GM18867 (cell line): ENCODE data around the gene NID1.
"Not testable (repeated sequence)": the region's sequence is repeated elsewhere in the genome, so short reads cannot be mapped to it uniquely, and the experiment has no call there.

Experiments used
- ATAC-seq: cut with Tn5 transposase; IDR thresholded peaks from one replicate; pipeline ENCODE4 v1.9.1; 2021; ENCODE audit warnings: mild to moderate bottlenecking, moderate library complexity; ENCODE audit not compliant: unreplicated experiment

The NID1 gene

GRCh38 chr1:236002025-236002390 lies 62.9 kb downstream of the NID1 start:
- no peak for ATAC-seq

GRCh38 chr1:236000781-236001180 lies 64.1 kb downstream of the NID1 start:
- no peak for ATAC-seq

GRCh38 chr1:235999259-235999925 lies 65.5 kb downstream of the NID1 start:
- peak; percentile 81 for ATAC-seq

GRCh38 chr1:235998812-235999211 lies 66.1 kb downstream of the NID1 start:
- peak; percentile 45 for ATAC-seq

- no peak for ATAC-seq
These were observed 67.0 kb downstream of the NID1 start for GRCh38 chr1:235997931-235998330.

- no peak for ATAC-seq
These were observed 67.8 kb downstream of the NID1 start for GRCh38 chr1:235997049-235997448.

GRCh38 chr1:235996048-235996785 lies 68.7 kb downstream of the NID1 start:
- peak; percentile 33 for ATAC-seq

- no peak for ATAC-seq
These were observed 69.4 kb downstream of the NID1 start for GRCh38 chr1:235995511-235995910.

- no peak for ATAC-seq
These were observed 71.2 kb downstream of the NID1 start for GRCh38 chr1:235993652-235994051.

GRCh38 chr1:235992868-235993267 lies 72.0 kb downstream of the NID1 start:
- ATAC-seq = no peak

GRCh38 chr1:235992346-235992745 lies 72.5 kb downstream of the NID1 start:
- ATAC-seq = no peak

GRCh38 chr1:235990330-235990795 lies 74.5 kb downstream of the NID1 start:
- ATAC-seq = no peak

GRCh38 chr1:235989105-235989504 lies 75.8 kb downstream of the NID1 start:
- no peak for ATAC-seq

- no peak for ATAC-seq
These were observed 78.0 kb downstream of the NID1 start for GRCh38 chr1:235986869-235987268.

GRCh38 chr1:235984041-235984825 lies 80.7 kb downstream of the NID1 start:
- ATAC-seq = no peak

- ATAC-seq = no peak
These were observed 83.9 kb downstream of the NID1 start for GRCh38 chr1:235980976-235981375.

- no peak for ATAC-seq
These were observed 85.1 kb downstream of the NID1 start for GRCh38 chr1:235979716-235980333.

- ATAC-seq = no peak
These were observed 85.7 kb downstream of the NID1 start for GRCh38 chr1:235979176-235979575.

- no peak for ATAC-seq
These were observed 88.4 kb downstream of the NID1 start for GRCh38 chr1:235976490-235976889.

- no peak for ATAC-seq
These were observed 90.3 kb downstream of the NID1 start for GRCh38 chr1:235974616-235975015.

GRCh38 chr1:235972691-235973090 lies 92.2 kb downstream of the NID1 start:
- ATAC-seq = not testable (repeated sequence)
